ENCODE measurements around the gene CACNA1A. TPM values are rescaled to one million over a fixed set of nuclear protein-coding genes. Genes with fewer than 3 reads are reported as not detected.

The CACNA1A gene
- total RNA-seq, 1 donor from 2014 or later = 8.6 TPM

DNA sequence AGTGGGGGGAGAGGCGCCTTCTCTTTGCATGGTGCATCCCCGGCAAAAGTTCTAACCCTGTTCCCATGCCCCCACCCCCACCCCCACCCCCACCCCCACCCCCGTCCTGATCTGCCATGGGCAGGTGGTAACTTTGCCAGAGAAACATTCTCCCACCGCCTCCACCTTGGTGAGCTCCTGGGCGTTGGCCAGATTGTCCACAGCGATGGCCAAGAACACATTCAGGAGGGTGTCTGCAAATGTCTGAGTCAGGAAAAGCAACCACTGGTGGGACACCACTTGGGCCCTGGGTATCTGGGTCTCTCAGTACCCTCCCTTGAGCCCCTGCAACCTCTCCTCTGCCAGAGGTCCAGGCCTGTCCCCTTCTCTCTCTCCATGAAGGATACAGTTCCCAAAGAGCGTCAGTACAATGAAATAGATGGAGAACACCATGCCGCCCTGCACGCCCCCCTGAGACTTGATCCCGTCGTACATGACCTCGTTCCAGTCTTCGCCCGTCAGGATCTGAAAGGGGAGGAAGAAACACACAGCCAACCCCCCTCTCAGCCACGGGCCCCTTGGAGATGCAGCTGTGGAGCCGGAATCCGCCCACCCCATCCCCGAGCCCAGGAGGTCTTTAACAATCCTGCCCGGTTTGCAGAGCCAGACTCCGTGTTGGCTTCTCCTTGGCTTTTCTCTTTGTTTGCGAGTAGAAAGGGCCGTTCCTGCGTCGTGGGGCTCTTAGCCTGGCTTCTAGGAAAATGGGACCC, 202.7 kb downstream of the CACNA1A start:
- Histone ChIP-seq H3K27me3 (peaks cover 7% of the 10 kb centered on the region), H3K9me3 (no peaks in the 10 kb centered on the region), H3K27ac (no peak overlapping the region), H3K4me1 (no peaks in the 10 kb centered on the region), H3K4me3 (no peak overlapping the region), H3K36me3 (no peaks in the 10 kb centered on the region)
- no peak for DNase-seq (ENCODE audit: extremely low spot score in 2 of 2)
- TF ChIP-seq POLR2A (IDR thresholded peaks at IDR 0.05) (no peak), POLR2AphosphoS5 (IDR thresholded peaks at IDR 0.05; ENCODE audit: insufficient read depth in 1 of 2, low read depth in 1 of 2) (no peak)
- TF ChIP-seq, protein P1, sequence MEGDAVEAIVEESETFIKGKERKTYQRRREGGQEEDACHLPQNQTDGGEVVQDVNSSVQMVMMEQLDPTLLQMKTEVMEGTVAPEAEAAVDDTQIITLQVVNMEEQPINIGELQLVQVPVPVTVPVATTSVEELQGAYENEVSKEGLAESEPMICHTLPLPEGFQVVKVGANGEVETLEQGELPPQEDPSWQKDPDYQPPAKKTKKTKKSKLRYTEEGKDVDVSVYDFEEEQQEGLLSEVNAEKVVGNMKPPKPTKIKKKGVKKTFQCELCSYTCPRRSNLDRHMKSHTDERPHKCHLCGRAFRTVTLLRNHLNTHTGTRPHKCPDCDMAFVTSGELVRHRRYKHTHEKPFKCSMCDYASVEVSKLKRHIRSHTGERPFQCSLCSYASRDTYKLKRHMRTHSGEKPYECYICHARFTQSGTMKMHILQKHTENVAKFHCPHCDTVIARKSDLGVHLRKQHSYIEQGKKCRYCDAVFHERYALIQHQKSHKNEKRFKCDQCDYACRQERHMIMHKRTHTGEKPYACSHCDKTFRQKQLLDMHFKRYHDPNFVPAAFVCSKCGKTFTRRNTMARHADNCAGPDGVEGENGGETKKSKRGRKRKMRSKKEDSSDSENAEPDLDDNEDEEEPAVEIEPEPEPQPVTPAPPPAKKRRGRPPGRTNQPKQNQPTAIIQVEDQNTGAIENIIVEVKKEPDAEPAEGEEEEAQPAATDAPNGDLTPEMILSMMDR (IDR thresholded peaks at IDR 0.05) = no peak
- intact Hi-C loops (cut with DNase I) = no loop called here

DNA sequence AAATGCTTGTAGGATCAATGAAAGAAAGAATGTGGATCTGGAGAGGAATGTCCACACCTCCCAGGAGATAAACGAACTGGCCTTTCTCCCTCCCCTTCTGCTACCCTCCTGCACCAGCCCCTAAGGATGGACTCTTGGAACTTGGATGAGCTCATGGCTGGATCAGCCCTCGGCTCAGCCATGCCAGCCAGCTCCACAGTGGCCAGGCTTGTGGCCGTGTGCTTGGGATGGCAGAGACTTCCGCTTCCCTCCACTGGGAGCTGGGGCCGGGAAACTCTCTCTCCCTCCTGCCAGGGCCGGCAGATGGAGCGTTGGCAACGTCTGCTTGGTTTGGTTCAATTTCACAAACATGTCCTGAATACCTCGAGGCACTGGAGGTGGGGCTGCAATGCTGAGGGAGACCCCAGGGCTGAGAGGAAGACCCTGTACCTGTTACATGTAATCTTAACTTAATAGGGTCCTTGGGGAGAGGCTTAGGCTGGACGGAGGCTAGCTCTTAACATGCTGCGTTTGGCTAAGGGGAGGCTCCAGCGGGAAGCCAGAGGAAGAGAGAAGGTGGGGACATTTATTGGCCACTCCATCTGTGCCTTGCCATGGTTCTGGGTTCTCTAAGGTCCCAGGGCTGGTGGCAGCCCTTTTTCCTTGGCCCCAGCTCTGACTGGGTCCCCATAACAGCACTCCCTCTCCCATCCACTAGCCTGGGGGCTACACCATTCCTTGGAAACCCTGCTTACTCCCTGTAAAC, 203.6 kb downstream of the CACNA1A start:
- Histone ChIP-seq H3K27ac (no peak overlapping the region), H3K9me3 (no peaks in the 10 kb centered on the region), H3K27me3 (peaks cover 7% of the 10 kb centered on the region), H3K36me3 (no peaks in the 10 kb centered on the region), H3K4me1 (no peaks in the 10 kb centered on the region), H3K4me3 (no peak overlapping the region)
- intact Hi-C loops (cut with DNase I) = no loop called here
- TF ChIP-seq POLR2AphosphoS5 (IDR thresholded peaks at IDR 0.05; ENCODE audit: insufficient read depth in 1 of 2, low read depth in 1 of 2) (no peak), POLR2A (IDR thresholded peaks at IDR 0.05) (no peak)
- TF ChIP-seq, protein P1 (IDR thresholded peaks at IDR 0.05) = no peak
- DNase-seq (ENCODE audit: extremely low spot score in 2 of 2) = no peak

DNA sequence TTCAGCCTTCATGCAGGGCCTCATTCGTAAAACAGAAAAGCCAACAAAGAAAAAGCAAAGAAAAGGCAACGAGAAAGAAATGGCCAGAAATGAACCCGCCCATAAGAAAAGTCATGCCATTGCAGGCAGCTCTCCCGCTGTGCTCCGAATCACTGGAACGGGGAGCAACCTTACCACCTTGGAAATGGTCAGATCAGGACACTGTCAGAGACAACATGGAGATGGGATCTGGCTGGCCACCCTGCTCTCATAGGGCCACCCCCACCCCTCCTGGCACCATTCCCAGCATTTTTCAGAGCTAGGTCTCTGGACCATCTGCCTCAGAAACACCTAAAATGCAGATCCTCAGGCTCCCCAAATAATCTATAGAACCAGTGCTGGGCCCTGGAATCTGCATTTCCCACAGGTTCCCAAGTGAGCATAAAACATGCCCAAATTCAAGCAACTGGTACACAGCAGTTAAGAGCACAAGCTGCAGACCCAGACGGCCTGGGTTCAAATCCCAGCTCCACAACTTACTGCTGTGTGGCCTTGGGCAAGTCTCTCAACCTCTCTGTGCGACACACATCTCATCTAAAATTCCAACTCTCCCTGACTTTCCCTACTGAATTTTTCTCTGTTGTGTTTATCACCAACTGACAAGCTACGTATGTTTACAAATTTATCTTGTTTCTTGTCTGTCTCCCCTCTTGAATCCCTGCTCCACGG, 204.5 kb downstream of the CACNA1A start:
- H3K36me3 ChIP-seq = no peaks in the 10 kb centered on the region
- no peaks in the 10 kb centered on the region for H3K9me3 ChIP-seq
- intact Hi-C loops (cut with DNase I) = no loop called here
- no peaks in the 10 kb centered on the region for H3K4me1 ChIP-seq
- TF ChIP-seq, protein P1 (IDR thresholded peaks at IDR 0.05) = no peak
- no peak for TF ChIP-seq POLR2A (IDR thresholded peaks at IDR 0.05)
- no peak for TF ChIP-seq POLR2AphosphoS5 (IDR thresholded peaks at IDR 0.05; ENCODE audit: insufficient read depth in 1 of 2, low read depth in 1 of 2)
- no peak overlapping the region for H3K27ac ChIP-seq
- H3K4me3 ChIP-seq = no peak overlapping the region
- DNase-seq (ENCODE audit: extremely low spot score in 2 of 2) = no peak
- H3K27me3 ChIP-seq = peaks cover 7% of the 10 kb centered on the region

DNA sequence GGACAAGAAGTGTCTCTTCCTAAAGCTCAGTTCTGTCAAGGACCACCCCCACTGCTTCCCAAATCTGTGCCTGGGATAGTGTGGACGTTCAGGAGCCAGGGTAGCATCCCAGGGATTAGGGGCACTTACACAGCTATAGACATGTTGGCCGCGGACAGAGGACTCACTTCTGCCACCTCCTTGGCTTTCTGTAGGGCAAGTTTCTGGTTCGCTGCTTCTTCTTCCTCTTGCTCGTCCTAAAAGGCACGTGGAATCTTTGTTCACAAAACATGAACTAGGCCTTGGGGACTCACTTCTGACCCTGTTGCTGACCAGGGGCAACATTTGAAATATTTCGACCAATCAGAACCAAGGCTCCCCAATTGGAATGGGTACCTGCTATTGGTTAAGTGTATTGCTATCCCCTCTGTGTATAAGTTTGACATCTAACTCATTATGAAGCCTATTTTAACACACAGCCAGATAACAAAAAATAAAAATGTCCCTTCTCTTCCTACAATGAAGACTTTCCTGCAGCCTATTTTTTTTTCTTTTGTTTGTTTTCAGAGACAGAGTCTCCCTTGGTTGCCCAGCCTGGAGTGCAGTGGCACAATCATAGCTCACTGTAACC, 205.8 kb downstream of the CACNA1A start:
- no peak for DNase-seq (ENCODE audit: extremely low spot score in 2 of 2)
- Histone ChIP-seq H3K27ac (no peak overlapping the region), H3K27me3 (peaks cover 7% of the 10 kb centered on the region), H3K36me3 (no peaks in the 10 kb centered on the region), H3K9me3 (no peaks in the 10 kb centered on the region), H3K4me1 (no peaks in the 10 kb centered on the region), H3K4me3 (no peak overlapping the region)
- no peak for TF ChIP-seq POLR2A (IDR thresholded peaks at IDR 0.05)
- no peak for TF ChIP-seq POLR2AphosphoS5 (IDR thresholded peaks at IDR 0.05; ENCODE audit: insufficient read depth in 1 of 2, low read depth in 1 of 2)
- TF ChIP-seq, protein P1 (IDR thresholded peaks at IDR 0.05) = no peak
- intact Hi-C loops (cut with DNase I) = no loop called here
